ENCODE measurements around the gene GPR161. TPM values are rescaled to one million over a fixed set of nuclear protein-coding genes. Genes with fewer than 3 reads are reported as not detected.

GPR161 gene
- total and polyA plus RNA-seq, 8 donors = 1.1 to 8.1 (median 4.2) TPM

DNA sequence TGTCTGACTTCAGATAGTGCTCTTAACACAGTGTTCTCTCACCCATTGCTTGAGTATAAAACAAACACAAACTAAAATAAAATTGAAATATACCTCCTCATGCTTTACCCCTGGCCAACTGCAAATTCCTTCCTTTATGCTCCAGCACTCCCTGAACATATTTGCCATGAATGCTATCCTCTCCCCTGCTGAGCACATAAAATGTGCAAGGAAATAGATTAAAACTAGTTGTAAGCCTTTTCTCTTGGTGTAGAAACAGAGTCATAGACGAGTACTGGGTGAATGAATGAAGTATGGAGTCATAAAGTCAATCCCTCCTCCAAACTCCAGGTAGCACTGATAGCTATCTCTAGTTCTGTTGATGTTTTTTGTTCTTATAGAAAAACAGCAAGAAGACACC is 2.6 kb downstream of the GPR161 start:
- 47 to 62% (median 57%) methylated on average over 1 of the region's 1 CpG for WGBS, 5 donors
- Histone ChIP-seq H3K4me1 (peaks cover 11 to 36% (median 19%) of the 10 kb centered on the region in 4 donors), H3K36me3 (no peaks in the 10 kb centered on the region), H3K27ac (no peak overlapping the region), H3K9me3 (no peaks in the 10 kb centered on the region), H3K27me3 (peaks cover 0 to 24% (median 13%) of the 10 kb centered on the region in 3 donors), H3K4me3 (no peak overlapping the region)
- intact Hi-C loops (cut with DNase I; ENCODE audit: low total_unique reads) = no loop called here
- TF ChIP-seq POLR2AphosphoS5 (IDR thresholded peaks at IDR 0.05) (no peak), EP300 (IDR thresholded peaks at IDR 0.05) (no peak)
- TF ChIP-seq, protein P1, sequence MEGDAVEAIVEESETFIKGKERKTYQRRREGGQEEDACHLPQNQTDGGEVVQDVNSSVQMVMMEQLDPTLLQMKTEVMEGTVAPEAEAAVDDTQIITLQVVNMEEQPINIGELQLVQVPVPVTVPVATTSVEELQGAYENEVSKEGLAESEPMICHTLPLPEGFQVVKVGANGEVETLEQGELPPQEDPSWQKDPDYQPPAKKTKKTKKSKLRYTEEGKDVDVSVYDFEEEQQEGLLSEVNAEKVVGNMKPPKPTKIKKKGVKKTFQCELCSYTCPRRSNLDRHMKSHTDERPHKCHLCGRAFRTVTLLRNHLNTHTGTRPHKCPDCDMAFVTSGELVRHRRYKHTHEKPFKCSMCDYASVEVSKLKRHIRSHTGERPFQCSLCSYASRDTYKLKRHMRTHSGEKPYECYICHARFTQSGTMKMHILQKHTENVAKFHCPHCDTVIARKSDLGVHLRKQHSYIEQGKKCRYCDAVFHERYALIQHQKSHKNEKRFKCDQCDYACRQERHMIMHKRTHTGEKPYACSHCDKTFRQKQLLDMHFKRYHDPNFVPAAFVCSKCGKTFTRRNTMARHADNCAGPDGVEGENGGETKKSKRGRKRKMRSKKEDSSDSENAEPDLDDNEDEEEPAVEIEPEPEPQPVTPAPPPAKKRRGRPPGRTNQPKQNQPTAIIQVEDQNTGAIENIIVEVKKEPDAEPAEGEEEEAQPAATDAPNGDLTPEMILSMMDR (IDR thresholded peaks at IDR 0.05) = no peak
- DNase-seq = no peak

DNA sequence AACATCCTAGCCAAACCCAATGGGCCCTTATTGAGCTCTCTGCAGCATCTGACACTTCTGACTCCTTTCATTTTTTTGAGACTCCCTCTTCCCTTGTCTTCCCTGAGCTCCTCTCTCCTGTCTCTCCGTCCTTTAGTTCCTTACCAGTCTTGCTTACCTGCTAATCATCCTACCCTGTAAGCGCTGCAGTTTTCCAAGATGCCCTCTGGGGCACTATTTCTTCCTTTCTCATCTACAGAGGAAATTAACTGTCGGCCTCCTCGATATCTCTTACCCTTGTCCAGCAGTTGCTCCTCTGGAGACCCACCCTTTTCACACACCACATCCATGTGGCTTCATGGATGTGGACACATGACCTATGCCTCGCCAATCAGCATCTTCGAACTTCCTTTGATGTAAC is 6.8 kb downstream of the GPR161 start:
- H3K4me1 ChIP-seq = peaks cover 0 to 11% (median 5%) of the 10 kb centered on the region in 4 donors
- no peak overlapping the region for H3K4me3 ChIP-seq
- no peak overlapping the region for H3K27ac ChIP-seq
- no peak for TF ChIP-seq POLR2AphosphoS5 (IDR thresholded peaks at IDR 0.05)
- no peak for TF ChIP-seq EP300 (IDR thresholded peaks at IDR 0.05)
- TF ChIP-seq, protein P1 (IDR thresholded peaks at IDR 0.05) = no peak
- TF ChIP-seq POLR2A (IDR thresholded peaks at IDR 0.05) = no peak
- 87 to 94% (median 90%) methylated on average over 6 of the region's 6 CpGs for WGBS, 5 donors
- no peak for DNase-seq
- H3K36me3 ChIP-seq = no peaks in the 10 kb centered on the region
- intact Hi-C loops (cut with DNase I; ENCODE audit: low total_unique reads) = no loop called here
- H3K27me3 ChIP-seq = peaks cover 0 to 10% (median 6%) of the 10 kb centered on the region in 3 donors
- no peaks in the 10 kb centered on the region for H3K9me3 ChIP-seq

DNA sequence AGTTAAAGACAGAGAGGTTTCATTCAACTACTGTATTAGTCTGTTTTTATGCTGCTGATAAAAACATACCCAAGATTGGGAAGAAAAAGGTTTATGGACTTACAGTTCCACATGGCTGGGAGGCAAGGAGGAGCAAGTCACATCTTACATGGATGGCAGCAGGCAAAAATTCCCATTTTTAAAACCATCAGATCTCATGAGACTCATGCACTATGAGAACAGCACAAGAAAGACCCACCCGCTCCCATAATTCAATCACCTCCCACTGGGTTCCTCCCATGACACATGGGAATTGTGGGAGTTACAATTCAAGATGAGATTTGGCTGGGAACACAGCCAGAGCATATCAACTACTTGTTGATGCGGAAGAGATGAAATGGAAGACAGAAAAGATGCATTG is 9.2 kb downstream of the GPR161 start:
- intact Hi-C loops (cut with DNase I; ENCODE audit: low total_unique reads) = no loop called here
- no peak for DNase-seq
- no peaks in the 10 kb centered on the region for H3K9me3 ChIP-seq
- H3K27me3 ChIP-seq = no peaks in the 10 kb centered on the region
- H3K4me3 ChIP-seq = no peak overlapping the region
- no peaks in the 10 kb centered on the region for H3K4me1 ChIP-seq
- H3K27ac ChIP-seq = no peak overlapping the region
- no peaks in the 10 kb centered on the region for H3K36me3 ChIP-seq
- TF ChIP-seq, protein P1 (IDR thresholded peaks at IDR 0.05) = no peak
- TF ChIP-seq POLR2A (IDR thresholded peaks at IDR 0.05) (no peak), EP300 (IDR thresholded peaks at IDR 0.05) (no peak), POLR2AphosphoS5 (IDR thresholded peaks at IDR 0.05) (no peak)
- WGBS, 5 donors = 85 to 100% (median 94%) methylated on average over 2 of the region's 2 CpGs

DNA sequence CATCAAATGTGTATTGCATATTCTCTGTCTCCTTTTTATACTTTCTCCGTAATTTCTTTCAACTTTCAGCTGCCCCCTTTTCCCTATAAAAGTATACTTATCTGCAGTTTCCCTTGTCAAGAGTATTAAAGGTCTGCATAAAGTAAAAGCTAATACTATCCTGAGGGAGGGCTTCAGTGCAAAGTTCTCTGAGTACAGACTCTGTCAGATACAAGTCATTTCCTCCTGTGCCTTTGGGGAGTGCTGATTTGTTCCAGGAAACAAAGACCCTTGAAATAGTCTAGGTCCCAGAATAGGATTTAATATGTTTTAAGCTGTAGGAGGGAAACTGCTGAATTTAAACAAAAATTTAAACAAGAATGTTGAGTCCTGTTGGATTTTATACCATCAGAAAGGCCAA is 11.7 kb downstream of the GPR161 start:
- intact Hi-C loops (cut with DNase I; ENCODE audit: low total_unique reads) = no loop called here
- TF ChIP-seq, protein P1 (IDR thresholded peaks at IDR 0.05) = no peak
- no peak for TF ChIP-seq POLR2A (IDR thresholded peaks at IDR 0.05)
- TF ChIP-seq EP300 (IDR thresholded peaks at IDR 0.05) = no peak
- no peak for TF ChIP-seq POLR2AphosphoS5 (IDR thresholded peaks at IDR 0.05)
- peaks cover 0 to 15% (median 7%) of the 10 kb centered on the region in 4 donors for H3K4me1 ChIP-seq
- no peaks in the 10 kb centered on the region for H3K27me3 ChIP-seq
- H3K36me3 ChIP-seq = no peaks in the 10 kb centered on the region
- WGBS, 5 donors = 83 to 98% (median 93%) methylated on average over 1 of the region's 1 CpG
- DNase-seq = no peak
- no peak overlapping the region for H3K4me3 ChIP-seq
- no peak overlapping the region for H3K27ac ChIP-seq
- no peaks in the 10 kb centered on the region for H3K9me3 ChIP-seq
